GM12892 (cell line): ENCODE measurements around the gene IL1RAP.

Source experiments
- POLR2A ChIP-seq: IDR thresholded peaks from 2 replicates; pipeline ENCODE4 v1.6.1; 2011; ENCODE audit warnings: low read depth, low read length, control low read depth
- TAF1 ChIP-seq: IDR thresholded peaks from 2 replicates; pipeline ENCODE4 v1.6.1; 2011; ENCODE audit warnings: low read depth, mild to moderate bottlenecking, control low read depth, low read length, borderline replicate concordance

DNA sequence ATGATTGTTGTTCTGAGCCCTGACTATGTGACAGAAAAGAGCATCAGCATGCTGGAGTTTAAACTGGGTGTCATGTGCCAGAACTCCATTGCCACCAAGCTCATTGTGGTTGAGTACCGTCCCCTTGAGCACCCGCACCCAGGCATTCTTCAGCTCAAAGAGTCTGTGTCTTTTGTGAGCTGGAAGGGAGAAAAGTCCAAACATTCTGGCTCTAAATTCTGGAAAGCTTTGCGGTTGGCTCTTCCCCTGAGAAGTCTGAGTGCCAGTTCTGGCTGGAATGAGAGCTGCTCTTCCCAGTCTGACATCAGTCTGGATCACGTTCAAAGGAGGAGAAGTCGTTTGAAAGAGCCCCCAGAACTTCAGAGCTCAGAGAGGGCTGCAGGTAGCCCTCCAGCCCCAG, 142.0 kb downstream of the IL1RAP start:
- TF ChIP-seq TAF1 (no peak), POLR2A (no peak)
